HEK293 (cell line): ENCODE results near the gene GGA1.

Experiments used
- CTCF ChIA-PET: fragments of 350-600 bp; formaldehyde crosslinking; extraction: SDS; loops from one replicate; lab custom pipeline; 2021; ENCODE audit warnings: antibody characterized with exemption; lab: Yijun Ruan, JAX
- POLR2A ChIA-PET: fragments of 300-600 bp; formaldehyde crosslinking; extraction: SDS; loops from one replicate; lab custom pipeline; 2020; ENCODE audit warnings: antibody characterized with exemption, inconsistent platforms; lab: Yijun Ruan, JAX
- H3K27ac ChIP-seq: fragments of 200-500 bp; sonication (Bioruptor generic); 2 replicates; pipeline ENCODE4 v1.5.1; 2014; ENCODE audit warnings: low read depth, low read length, control low read depth, inconsistent platforms; ENCODE audit errors: extremely low read depth
- H3K36me3 ChIP-seq, 2 experiments: fragments of 200-500 bp in 1 of 2; sonication (Bioruptor generic) in 1 of 2; 1 replicate in 1 of 2; 2 replicates in 1 of 2; pipeline ENCODE4 v1.5.1; 2014 to 2017; ENCODE audit warnings: inconsistent platforms in 2 of 2, low read length in 2 of 2; ENCODE audit not compliant: control insufficient read depth in 2 of 2, insufficient read depth in 1 of 2
- H3K4me1 ChIP-seq: fragments of 200-500 bp; sonication (Bioruptor generic); 2 replicates; pipeline ENCODE4 v1.5.1; 2014; ENCODE audit warnings: mild to moderate bottlenecking, low read length, inconsistent platforms; ENCODE audit not compliant: control insufficient read depth, insufficient read depth
- H3K4me3 ChIP-seq: 2 replicates; pipeline ENCODE4 v1.5.1; 2011; ENCODE audit warnings: low read depth, mild to moderate bottlenecking, control low read depth, low read length, moderate library complexity
- H3K9me3 ChIP-seq: fragments of 200-500 bp; sonication (Bioruptor generic); 2 replicates; pipeline ENCODE4 v1.5.1; 2014; ENCODE audit warnings: low read depth, low read length, inconsistent platforms; ENCODE audit not compliant: control insufficient read depth, insufficient read depth
- BCL11A ChIP-seq: fragments of 450-650 bp; formaldehyde crosslinking; IDR thresholded peaks from 2 replicates; pipeline ENCODE4 v1.5.1; 2016; ENCODE audit warnings: low read depth, missing biosample characterization, missing genetic modification characterization
- GFI1B ChIP-seq: fragments of 450-650 bp; formaldehyde crosslinking; IDR thresholded peaks from 2 replicates; pipeline ENCODE4 v1.5.1; 2016; ENCODE audit warnings: missing biosample characterization, missing genetic modification characterization
- HOXA7 ChIP-seq: sonication (generic); formaldehyde crosslinking; IDR thresholded peaks from 2 replicates; pipeline ENCODE4 v1.8.1; 2022; ENCODE audit warnings: missing genetic modification reagents, borderline replicate concordance
- KLF16 ChIP-seq: fragments of 450-650 bp; formaldehyde crosslinking; IDR thresholded peaks from 2 replicates; pipeline ENCODE4 v1.5.1; 2017; ENCODE audit warnings: missing biosample characterization, missing genetic modification characterization
- SALL2 ChIP-seq: fragments of 450-650 bp; formaldehyde crosslinking; IDR thresholded peaks from 2 replicates; pipeline ENCODE4 v1.5.0; 2017; ENCODE audit warnings: missing biosample characterization, mild to moderate bottlenecking, missing genetic modification characterization, borderline replicate concordance
- YY1 ChIP-seq: fragments of 450-650 bp; formaldehyde crosslinking; IDR thresholded peaks from 2 replicates; pipeline ENCODE4 v1.5.1; 2018; ENCODE audit warnings: missing biosample characterization, missing genetic modification characterization
- ZFP37 ChIP-seq: fragments of 450-650 bp; formaldehyde crosslinking; IDR thresholded peaks from 2 replicates; pipeline ENCODE4 v1.5.1; 2016; ENCODE audit warnings: missing biosample characterization, missing genetic modification characterization
- ZNF155 ChIP-seq: fragments of 450-650 bp; formaldehyde crosslinking; IDR thresholded peaks from 2 replicates; pipeline ENCODE4 v1.5.1; 2016; ENCODE audit warnings: missing biosample characterization, missing genetic modification characterization
- ZNF223 ChIP-seq: fragments of 450-650 bp; formaldehyde crosslinking; IDR thresholded peaks from 2 replicates; pipeline ENCODE4 v1.5.1; 2016; ENCODE audit warnings: missing biosample characterization, missing genetic modification characterization
- ZNF324 ChIP-seq: fragments of 450-650 bp; formaldehyde crosslinking; IDR thresholded peaks from 2 replicates; pipeline ENCODE4 v1.5.1; 2016; ENCODE audit warnings: missing biosample characterization, missing genetic modification characterization
- ZNF391 ChIP-seq: fragments of 450-650 bp; formaldehyde crosslinking; IDR thresholded peaks from 2 replicates; pipeline ENCODE4 v1.5.1; 2016; ENCODE audit warnings: low read depth, missing biosample characterization, missing genetic modification characterization, borderline replicate concordance
- ZNF394 ChIP-seq: fragments of 450-650 bp; formaldehyde crosslinking; IDR thresholded peaks from 2 replicates; pipeline ENCODE4 v1.5.1; 2016; ENCODE audit warnings: missing biosample characterization, missing genetic modification characterization, mild to moderate bottlenecking, moderate library complexity, borderline replicate concordance
- ZNF404 ChIP-seq: fragments of 450-650 bp; formaldehyde crosslinking; IDR thresholded peaks from 2 replicates; pipeline ENCODE4 v1.5.1; 2017; ENCODE audit warnings: missing biosample characterization, missing genetic modification characterization
- ZNF558 ChIP-seq: fragments of 450-650 bp; formaldehyde crosslinking; IDR thresholded peaks from 2 replicates; pipeline ENCODE4 v1.5.1; 2016; ENCODE audit warnings: missing biosample characterization, missing genetic modification characterization
- TF ChIP-seq, protein P1 (sequence below): fragments of 450-650 bp; formaldehyde crosslinking; conservative IDR thresholded peaks from 2 replicates; pipeline ENCODE4 v1.5.1; 2016; ENCODE audit warnings: low read depth, missing biosample characterization, missing genetic modification characterization
- TF ChIP-seq, protein P2 (sequence below): fragments of 450-650 bp; formaldehyde crosslinking; IDR thresholded peaks from 2 replicates; pipeline ENCODE4 v1.5.1; 2016; ENCODE audit warnings: missing biosample characterization, missing genetic modification characterization
- TF ChIP-seq, protein P3 (sequence below): fragments of 450-650 bp; formaldehyde crosslinking; IDR thresholded peaks from 2 replicates; pipeline ENCODE4 v1.5.1; 2016; ENCODE audit warnings: missing biosample characterization, missing genetic modification characterization
- TF ChIP-seq, protein P4 (sequence below): fragments of 450-650 bp; formaldehyde crosslinking; IDR thresholded peaks from 2 replicates; pipeline ENCODE4 v1.5.1; 2016; ENCODE audit warnings: missing biosample characterization, missing genetic modification characterization
- TF ChIP-seq, protein P5 (sequence below): fragments of 450-650 bp; formaldehyde crosslinking; IDR thresholded peaks from 2 replicates; pipeline ENCODE4 v1.5.1; 2017; ENCODE audit warnings: missing biosample characterization, missing genetic modification characterization

Gene GGA1

DNA sequence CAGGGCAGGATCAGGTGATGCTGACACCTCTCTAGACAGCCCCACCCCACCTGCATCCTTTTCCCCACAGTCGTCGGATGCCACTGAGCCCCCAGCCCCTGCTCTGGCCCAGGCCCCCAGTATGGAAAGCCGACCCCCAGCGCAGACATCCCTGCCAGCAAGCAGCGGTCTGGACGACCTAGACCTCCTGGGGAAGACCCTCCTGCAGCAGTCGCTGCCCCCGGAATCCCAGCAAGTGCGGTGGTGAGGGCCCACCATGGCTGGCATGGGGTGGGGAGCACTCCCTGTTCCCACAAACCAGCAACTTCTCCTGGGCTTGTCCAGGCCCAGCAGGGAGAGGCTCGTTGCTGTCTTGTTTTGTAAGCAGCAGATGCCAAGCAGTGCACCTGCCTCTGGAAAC is 21.3 kb downstream of the GGA1 start:
- ChIA-PET CTCF (interaction anchor here (1.6 to 17.0 kb wide), 3 partner anchors 13 to 51 kb away, joined by 4 to 353 read pairs (median 107); partner anchors contain the start of genes LGALS1 and NOL12), POLR2A (interaction anchor here (1.1 to 11.0 kb wide), 3 partner anchors 13 to 29 kb away, joined by 3 to 80 read pairs (median 4); partner anchors contain the start of gene PDXP)
- Histone ChIP-seq H3K36me3 (peaks cover 0 to 76% of the 10 kb centered on the region in 2 experiments; a peak in 2 of 3 replicates), H3K4me3 (no peak overlapping the region), H3K27ac (no peak overlapping the region), H3K9me3 (no peaks in the 10 kb centered on the region), H3K4me1 (peaks cover 13% of the 10 kb centered on the region)
- TF ChIP-seq SALL2 (tag by site-specific recombination) (no peak), ZNF391 (tag by site-specific recombination) (no peak), ZFP37 (tag by site-specific recombination) (no peak)
- TF ChIP-seq, protein P1, sequence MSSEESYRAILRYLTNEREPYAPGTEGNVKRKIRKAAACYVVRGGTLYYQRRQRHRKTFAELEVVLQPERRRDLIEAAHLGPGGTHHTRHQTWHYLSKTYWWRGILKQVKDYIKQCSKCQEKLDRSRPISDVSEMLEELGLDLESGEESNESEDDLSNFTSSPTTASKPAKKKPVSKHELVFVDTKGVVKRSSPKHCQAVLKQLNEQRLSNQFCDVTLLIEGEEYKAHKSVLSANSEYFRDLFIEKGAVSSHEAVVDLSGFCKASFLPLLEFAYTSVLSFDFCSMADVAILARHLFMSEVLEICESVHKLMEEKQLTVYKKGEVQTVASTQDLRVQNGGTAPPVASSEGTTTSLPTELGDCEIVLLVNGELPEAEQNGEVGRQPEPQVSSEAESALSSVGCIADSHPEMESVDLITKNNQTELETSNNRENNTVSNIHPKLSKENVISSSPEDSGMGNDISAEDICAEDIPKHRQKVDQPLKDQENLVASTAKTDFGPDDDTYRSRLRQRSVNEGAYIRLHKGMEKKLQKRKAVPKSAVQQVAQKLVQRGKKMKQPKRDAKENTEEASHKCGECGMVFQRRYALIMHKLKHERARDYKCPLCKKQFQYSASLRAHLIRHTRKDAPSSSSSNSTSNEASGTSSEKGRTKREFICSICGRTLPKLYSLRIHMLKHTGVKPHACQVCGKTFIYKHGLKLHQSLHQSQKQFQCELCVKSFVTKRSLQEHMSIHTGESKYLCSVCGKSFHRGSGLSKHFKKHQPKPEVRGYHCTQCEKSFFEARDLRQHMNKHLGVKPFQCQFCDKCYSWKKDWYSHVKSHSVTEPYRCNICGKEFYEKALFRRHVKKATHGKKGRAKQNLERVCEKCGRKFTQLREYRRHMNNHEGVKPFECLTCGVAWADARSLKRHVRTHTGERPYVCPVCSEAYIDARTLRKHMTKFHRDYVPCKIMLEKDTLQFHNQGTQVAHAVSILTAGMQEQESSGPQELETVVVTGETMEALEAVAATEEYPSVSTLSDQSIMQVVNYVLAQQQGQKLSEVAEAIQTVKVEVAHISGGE (tag by site-specific recombination), result no peak

DNA sequence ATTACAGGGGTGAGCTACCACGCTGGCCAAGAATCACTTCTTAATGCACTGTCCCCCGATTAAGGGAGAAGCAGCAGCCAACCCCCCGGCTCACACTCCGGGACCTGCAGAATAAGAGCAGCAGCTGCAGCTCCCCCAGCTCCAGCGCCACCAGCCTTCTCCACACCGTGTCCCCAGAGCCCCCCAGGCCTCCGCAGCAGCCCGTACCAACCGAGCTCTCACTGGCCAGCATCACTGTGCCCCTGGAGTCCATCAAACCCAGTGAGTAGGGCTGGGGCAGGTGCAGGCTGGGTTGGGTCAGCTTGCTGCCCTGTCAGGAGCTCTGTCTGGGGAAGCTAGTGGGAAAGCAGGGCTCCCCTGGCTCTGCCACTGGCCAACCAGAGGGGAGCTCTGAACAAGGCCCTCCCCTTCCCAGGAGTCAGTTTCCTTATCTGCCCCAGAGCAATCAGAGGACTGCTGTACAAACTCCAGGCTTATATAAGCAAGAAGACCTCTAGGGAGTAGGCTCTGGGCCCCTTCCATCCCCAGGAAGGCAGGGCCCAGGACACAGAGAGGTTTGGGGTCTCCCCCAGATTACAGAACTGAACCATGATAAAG is 22.3 kb downstream of the GGA1 start:
- TF ChIP-seq ZNF223 (tag by site-specific recombination), result no peak
- TF ChIP-seq ZNF558 (tag by site-specific recombination), result no peak
- no peak for TF ChIP-seq ZNF394
- TF ChIP-seq, protein P2, sequence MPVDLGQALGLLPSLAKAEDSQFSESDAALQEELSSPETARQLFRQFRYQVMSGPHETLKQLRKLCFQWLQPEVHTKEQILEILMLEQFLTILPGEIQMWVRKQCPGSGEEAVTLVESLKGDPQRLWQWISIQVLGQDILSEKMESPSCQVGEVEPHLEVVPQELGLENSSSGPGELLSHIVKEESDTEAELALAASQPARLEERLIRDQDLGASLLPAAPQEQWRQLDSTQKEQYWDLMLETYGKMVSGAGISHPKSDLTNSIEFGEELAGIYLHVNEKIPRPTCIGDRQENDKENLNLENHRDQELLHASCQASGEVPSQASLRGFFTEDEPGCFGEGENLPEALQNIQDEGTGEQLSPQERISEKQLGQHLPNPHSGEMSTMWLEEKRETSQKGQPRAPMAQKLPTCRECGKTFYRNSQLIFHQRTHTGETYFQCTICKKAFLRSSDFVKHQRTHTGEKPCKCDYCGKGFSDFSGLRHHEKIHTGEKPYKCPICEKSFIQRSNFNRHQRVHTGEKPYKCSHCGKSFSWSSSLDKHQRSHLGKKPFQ, result no peak
- TF ChIP-seq ZNF324 (tag by site-specific recombination), result no peak
- TF ChIP-seq, protein P3, sequence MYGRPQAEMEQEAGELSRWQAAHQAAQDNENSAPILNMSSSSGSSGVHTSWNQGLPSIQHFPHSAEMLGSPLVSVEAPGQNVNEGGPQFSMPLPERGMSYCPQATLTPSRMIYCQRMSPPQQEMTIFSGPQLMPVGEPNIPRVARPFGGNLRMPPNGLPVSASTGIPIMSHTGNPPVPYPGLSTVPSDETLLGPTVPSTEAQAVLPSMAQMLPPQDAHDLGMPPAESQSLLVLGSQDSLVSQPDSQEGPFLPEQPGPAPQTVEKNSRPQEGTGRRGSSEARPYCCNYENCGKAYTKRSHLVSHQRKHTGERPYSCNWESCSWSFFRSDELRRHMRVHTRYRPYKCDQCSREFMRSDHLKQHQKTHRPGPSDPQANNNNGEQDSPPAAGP (tag by site-specific recombination), result no peak
- TF ChIP-seq, protein P4, sequence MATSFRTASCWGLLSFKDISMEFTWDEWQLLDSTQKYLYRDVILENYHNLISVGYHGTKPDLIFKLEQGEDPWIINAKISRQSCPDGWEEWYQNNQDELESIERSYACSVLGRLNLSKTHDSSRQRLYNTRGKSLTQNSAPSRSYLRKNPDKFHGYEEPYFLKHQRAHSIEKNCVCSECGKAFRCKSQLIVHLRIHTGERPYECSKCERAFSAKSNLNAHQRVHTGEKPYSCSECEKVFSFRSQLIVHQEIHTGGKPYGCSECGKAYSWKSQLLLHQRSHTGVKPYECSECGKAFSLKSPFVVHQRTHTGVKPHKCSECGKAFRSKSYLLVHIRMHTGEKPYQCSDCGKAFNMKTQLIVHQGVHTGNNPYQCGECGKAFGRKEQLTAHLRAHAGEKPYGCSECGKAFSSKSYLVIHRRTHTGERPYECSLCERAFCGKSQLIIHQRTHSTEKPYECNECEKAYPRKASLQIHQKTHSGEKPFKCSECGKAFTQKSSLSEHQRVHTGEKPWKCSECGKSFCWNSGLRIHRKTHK (tag by site-specific recombination), result no peak
- TF ChIP-seq ZNF155, result no peak
- no peak for TF ChIP-seq SALL2 (tag by site-specific recombination)
- TF ChIP-seq ZNF404 (tag by site-specific recombination), result no peak
- TF ChIP-seq KLF16, result no peak
- TF ChIP-seq, protein P5, sequence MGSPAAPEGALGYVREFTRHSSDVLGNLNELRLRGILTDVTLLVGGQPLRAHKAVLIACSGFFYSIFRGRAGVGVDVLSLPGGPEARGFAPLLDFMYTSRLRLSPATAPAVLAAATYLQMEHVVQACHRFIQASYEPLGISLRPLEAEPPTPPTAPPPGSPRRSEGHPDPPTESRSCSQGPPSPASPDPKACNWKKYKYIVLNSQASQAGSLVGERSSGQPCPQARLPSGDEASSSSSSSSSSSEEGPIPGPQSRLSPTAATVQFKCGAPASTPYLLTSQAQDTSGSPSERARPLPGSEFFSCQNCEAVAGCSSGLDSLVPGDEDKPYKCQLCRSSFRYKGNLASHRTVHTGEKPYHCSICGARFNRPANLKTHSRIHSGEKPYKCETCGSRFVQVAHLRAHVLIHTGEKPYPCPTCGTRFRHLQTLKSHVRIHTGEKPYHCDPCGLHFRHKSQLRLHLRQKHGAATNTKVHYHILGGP (tag by site-specific recombination), result no peak
- no peak for TF ChIP-seq GFI1B
- TF ChIP-seq BCL11A (tag by site-specific recombination), result no peak
- TF ChIP-seq YY1, result no peak
- no peak for TF ChIP-seq HOXA7 (CRISPR knock-in tag)
- Histone ChIP-seq H3K36me3 (peaks cover 0 to 66% of the 10 kb centered on the region in 2 experiments; a peak in 1 of 3 replicates), H3K4me1 (peaks cover 13% of the 10 kb centered on the region), H3K9me3 (no peaks in the 10 kb centered on the region), H3K4me3 (no peak overlapping the region), H3K27ac (no peak overlapping the region)
- ChIA-PET POLR2A (interaction anchor here (0.5 to 11.0 kb wide), 7 partner anchors 9 to 28 kb away, joined by 3 to 80 read pairs (median 4); partner anchors contain the start of genes PDXP and SH3BP1), CTCF (interaction anchor here (1.6 to 17.0 kb wide), 3 partner anchors 12 to 50 kb away, joined by 4 to 353 read pairs (median 107); partner anchors contain the start of genes LGALS1 and NOL12)
